ENCODE data around the gene CPSF4L. TPM values are rescaled to one million over a fixed set of nuclear protein-coding genes. Genes with fewer than 3 reads are reported as not detected.

Gene CPSF4L
- polyA plus RNA-seq, 1 donor (not counting 4 experiments of a cell fraction or from before 2014, with no cell fraction given): not detected

- Histone ChIP-seq H3K36me3 (ENCODE audit: control insufficient read depth in 2 of 2, extremely low read depth in 1 of 2, insufficient read depth in 2 of 2, low read length in 2 of 2) (no peaks in the 10 kb centered on the region), H4K20me1 (ENCODE audit: control insufficient read depth, extremely low read depth, insufficient read depth, low read length) (no peaks in the 10 kb centered on the region), H3K4me1 (ENCODE audit: control insufficient read depth, extremely low read depth, insufficient read depth, low read length) (peaks cover 6% of the 10 kb centered on the region), H2AFZ (ENCODE audit: control insufficient read depth, low read length) (no peak overlapping the region), H3K4me3 (ENCODE audit: control insufficient read depth in 2 of 3, extremely low read depth in 1 of 3, insufficient read depth in 2 of 3, low read depth in 1 of 3, low read length in 3 of 3) (no peak overlapping the region), H3K9me1 (ENCODE audit: control insufficient read depth, extremely low read depth, insufficient read depth, low read length) (no peaks in the 10 kb centered on the region), H3K27me3 (ENCODE audit: control insufficient read depth, extremely low read depth, insufficient read depth, low read length) (no peaks in the 10 kb centered on the region), H3K9me3 (ENCODE audit: control insufficient read depth, low read depth, low read length) (no peaks in the 10 kb centered on the region), H3K27ac (ENCODE audit: control insufficient read depth, insufficient read depth, low read length) (no peak overlapping the region), H3K9ac (ENCODE audit: control insufficient read depth, extremely low read depth, insufficient read depth, low read length) (no peak overlapping the region), H3K4me2 (ENCODE audit: control insufficient read depth, extremely low read depth, insufficient read depth, low read depth, low read length) (no peak overlapping the region), H3K79me2 (ENCODE audit: control insufficient read depth, insufficient read depth, low read length) (no peaks in the 10 kb centered on the region)
- dilution Hi-C loops (cut with MboI; ENCODE audit: extremely low pct_ligation_motif_present, low sequenced_read_pairs): loop anchor here (5.0 kb wide), 1 partner anchor 79 kb away; no protein-coding TSS in a partner anchor
- DNase-seq (ENCODE audit: low read depth, low spot score) (no peak), FAIRE-seq (no peak)
- TF ChIP-seq EZH2 (IDR thresholded peaks at IDR 0.05; ENCODE audit: low read length) (no peak), CTCF (optimal IDR thresholded peaks at IDR 0.05 in 1 of 3, IDR thresholded peaks at IDR 0.05 in 1 of 3, conservative IDR thresholded peaks at IDR 0.05 in 1 of 3; ENCODE audit: extremely low read depth in 1 of 3, insufficient read depth in 2 of 3, low read length in 3 of 3) (no peak)
Measured at GRCh38 chr17:73268582-73269328, 7.1 kb upstream of the CPSF4L start.

- no peak for TF ChIP-seq CTCF (optimal IDR thresholded peaks at IDR 0.05 in 1 of 3, IDR thresholded peaks at IDR 0.05 in 1 of 3, conservative IDR thresholded peaks at IDR 0.05 in 1 of 3; ENCODE audit: extremely low read depth in 1 of 3, insufficient read depth in 2 of 3, low read length in 3 of 3)
- no peak for TF ChIP-seq EZH2 (IDR thresholded peaks at IDR 0.05; ENCODE audit: low read length)
- H3K4me3 ChIP-seq (ENCODE audit: control insufficient read depth in 2 of 3, extremely low read depth in 1 of 3, insufficient read depth in 2 of 3, low read depth in 1 of 3, low read length in 3 of 3): no peak overlapping the region
- no peaks in the 10 kb centered on the region for H4K20me1 ChIP-seq (ENCODE audit: control insufficient read depth, extremely low read depth, insufficient read depth, low read length)
- no peak overlapping the region for H2AFZ ChIP-seq (ENCODE audit: control insufficient read depth, low read length)
- no peak overlapping the region for H3K9ac ChIP-seq (ENCODE audit: control insufficient read depth, extremely low read depth, insufficient read depth, low read length)
- no peaks in the 10 kb centered on the region for H3K36me3 ChIP-seq (ENCODE audit: control insufficient read depth in 2 of 2, extremely low read depth in 1 of 2, insufficient read depth in 2 of 2, low read length in 2 of 2)
- no peak for FAIRE-seq
- DNase-seq (ENCODE audit: low read depth, low spot score): no peak
- dilution Hi-C loops (cut with MboI; ENCODE audit: extremely low pct_ligation_motif_present, low sequenced_read_pairs): loop anchor here (5.0 kb wide), 1 partner anchor 79 kb away; no protein-coding TSS in a partner anchor
- H3K27ac ChIP-seq (ENCODE audit: control insufficient read depth, insufficient read depth, low read length): no peak overlapping the region
- H3K27me3 ChIP-seq (ENCODE audit: control insufficient read depth, extremely low read depth, insufficient read depth, low read length): no peaks in the 10 kb centered on the region
- no peak overlapping the region for H3K4me2 ChIP-seq (ENCODE audit: control insufficient read depth, extremely low read depth, insufficient read depth, low read depth, low read length)
- H3K79me2 ChIP-seq (ENCODE audit: control insufficient read depth, insufficient read depth, low read length): no peaks in the 10 kb centered on the region
- no peaks in the 10 kb centered on the region for H3K9me3 ChIP-seq (ENCODE audit: control insufficient read depth, low read depth, low read length)
- no peaks in the 10 kb centered on the region for H3K9me1 ChIP-seq (ENCODE audit: control insufficient read depth, extremely low read depth, insufficient read depth, low read length)
- H3K4me1 ChIP-seq (ENCODE audit: control insufficient read depth, extremely low read depth, insufficient read depth, low read length): peaks cover 6% of the 10 kb centered on the region
Measured at GRCh38 chr17:73267648-73268537, 6.2 kb upstream of the CPSF4L start.
